Head of caudate nucleus (tissue), 42 donors: ENCODE results near the gene TIMM44.
"Not testable (repeated sequence)": the region's sequence is repeated elsewhere in the genome, so short reads cannot be mapped to it uniquely, and the experiment has no call there.

Experiments
- DNase-seq, 42 donors: peaks; one replicate each; pipeline versions ENCODE4 v3.0.0 to v3.0.0-alpha.2; 2020 to 2021; ENCODE audit warnings: mixed read lengths in 7 of 42
- intact Hi-C: fragments of 100-400 bp; cut with DNase I; formaldehyde crosslinking; loops from one replicate; pipeline ENCODE4 v1.15.0; 2022

Gene TIMM44

DNA sequence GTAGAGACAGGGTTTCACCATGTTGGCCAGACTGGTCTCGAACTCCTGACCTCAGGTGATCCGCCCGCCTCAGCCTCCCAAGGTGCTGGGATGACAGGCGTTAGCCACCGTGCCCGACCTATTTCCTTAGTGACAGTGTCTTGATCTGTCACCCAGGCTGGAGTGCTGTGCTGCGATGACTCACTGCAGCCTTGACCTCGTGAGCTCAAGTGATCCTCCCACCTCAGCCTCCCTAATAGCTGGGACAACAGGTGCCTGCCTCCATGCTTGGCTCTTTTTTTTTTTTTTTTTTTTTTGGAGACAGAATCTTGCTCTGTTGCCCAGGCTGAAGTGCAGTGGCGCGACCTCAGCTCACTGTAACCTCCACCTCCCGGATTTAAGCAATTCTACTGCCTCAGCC lies 13.4 kb downstream of the TIMM44 start:
- intact Hi-C loops, result not testable (repeated sequence)
- peak in 19 of 42 donors; percentile 40 to 83 (median 62) for DNase-seq

DNA sequence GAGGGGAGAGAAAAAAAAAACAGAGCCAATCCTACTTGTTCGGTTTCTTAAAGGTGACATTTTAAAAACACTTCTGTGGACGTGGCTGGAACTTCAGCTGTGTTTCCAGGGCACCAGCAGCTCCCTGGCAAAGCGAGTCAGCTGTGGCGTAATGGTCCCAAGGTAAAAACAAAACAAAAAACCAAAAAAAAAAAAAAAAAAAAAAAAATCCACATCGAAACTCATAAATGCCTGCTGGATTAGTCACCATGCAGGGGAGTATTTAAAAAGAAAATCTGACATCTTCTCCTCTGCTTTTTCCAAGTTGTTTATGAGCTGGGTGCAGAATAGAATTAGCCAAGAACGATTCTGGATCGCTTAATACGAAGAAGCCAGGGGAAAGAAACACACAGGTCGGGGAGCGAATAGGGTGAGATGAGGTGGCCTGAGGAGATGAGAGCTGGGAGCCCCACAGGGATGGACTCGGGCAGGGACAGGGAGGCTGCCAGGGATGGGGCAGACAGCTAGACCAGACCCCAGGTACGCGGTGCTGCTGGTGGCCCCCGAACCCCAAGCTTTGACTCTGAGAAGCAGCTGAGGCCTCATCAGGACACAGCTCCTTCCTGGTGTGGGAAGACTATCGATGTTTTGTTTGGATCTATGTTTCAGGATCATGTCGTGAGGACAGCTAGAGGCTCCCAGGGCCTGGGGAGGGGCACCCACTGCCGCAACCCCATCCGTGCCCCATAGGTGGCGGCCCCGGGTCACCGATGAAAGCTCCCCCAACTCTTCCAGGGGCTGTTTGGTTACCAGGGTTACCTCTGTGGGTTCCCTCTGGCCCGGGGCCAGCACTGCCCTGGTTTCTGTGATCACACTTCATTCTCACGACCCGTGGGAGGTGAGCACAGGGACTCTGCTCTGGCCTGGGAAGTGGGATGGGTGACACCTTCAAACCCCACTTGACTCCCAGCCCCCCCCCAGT lies 14.4 kb downstream of the TIMM44 start:
- intact Hi-C loops, result no loop called here
- DNase-seq, result peak in 4 of 42 donors; percentile 38 to 50 (median 46)

DNA sequence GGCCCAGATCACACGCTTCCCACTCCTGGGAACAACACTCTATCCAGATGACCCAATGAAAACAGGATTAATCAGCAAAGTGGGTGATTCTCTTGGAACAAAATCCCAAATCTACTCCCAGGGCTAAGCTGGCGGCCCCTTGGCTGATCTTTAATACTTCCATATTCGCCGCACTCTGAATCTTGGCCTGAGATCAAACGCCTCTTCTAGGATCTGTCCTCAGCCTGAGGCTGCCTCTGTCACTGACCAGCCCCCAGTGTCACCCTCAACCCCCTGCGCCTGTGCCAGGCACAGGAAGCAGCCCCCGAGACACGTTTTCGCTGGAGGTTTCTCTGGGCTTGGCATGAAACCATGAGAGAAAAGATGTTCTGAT lies 15.1 kb downstream of the TIMM44 start:
- DNase-seq, result no peak
- intact Hi-C loops, result no loop called here

- no peak for DNase-seq
- intact Hi-C loops, result no loop called here
Measured at GRCh38 chr19:7927605-7928333, 15.7 kb downstream of the TIMM44 start.

DNA sequence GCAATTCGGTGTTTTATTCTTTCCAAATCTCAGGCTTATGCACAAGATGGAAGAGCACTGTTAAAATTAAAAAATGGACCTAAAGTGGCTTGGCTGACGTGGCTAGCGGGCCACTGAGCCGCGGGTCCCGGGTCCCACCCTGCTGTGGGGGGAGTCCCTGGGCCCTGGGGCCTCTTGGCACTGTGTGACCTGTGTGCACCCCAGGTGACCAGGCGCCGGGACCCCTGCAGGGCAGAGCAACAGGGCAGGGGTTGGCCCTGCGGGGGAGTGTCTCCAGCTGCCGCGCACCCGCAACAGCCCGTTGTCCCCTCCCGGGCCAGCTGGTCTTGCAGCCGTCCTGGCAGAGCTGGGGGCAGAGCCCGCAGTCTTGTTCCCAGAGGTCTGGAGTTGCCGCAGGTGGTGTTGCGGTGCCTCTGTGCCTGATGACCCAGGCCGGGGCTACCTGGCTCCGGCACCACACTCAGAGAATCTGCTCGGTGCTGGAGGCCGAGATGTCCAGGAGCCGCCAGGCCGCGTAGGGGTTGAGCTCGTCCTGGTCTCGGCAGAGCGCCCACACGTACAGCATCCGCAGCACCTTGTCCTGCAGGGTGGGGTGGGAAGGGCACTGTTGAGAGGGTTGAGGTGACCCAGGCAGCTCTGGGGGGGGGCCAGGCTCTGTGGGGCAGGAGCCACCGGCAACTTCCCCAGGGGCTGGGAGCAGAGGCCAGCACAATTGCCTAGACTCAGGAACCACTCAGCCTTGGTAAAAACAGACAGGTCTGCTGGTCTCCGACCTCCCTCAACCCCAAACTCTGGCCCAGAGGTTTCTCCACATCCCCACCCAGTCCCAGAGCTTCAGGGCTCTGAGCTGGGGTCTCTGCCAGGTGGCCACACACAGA lies 16.5 kb downstream of the TIMM44 start:
- intact Hi-C loops, result no loop called here
- peak in 1 of 42 donors; percentile 14 for DNase-seq

- peak in 41 of 42 donors; percentile 38 to 89 (median 78) for DNase-seq
- intact Hi-C loops, result no loop called here
Measured at GRCh38 chr19:7926021-7926726, 17.3 kb downstream of the TIMM44 start, which contains the start of gene CTXN1. TSS of gene CTXN1 (minus strand) at chr19:7926135. CDS start at chr19:7925538, 597 bp downstream.

- DNase-seq, result peak in 38 of 42 donors; percentile 51 to 86 (median 73)
Measured at GRCh38 chr19:7925171-7925851, 18.2 kb downstream of the TIMM44 start.

DNA sequence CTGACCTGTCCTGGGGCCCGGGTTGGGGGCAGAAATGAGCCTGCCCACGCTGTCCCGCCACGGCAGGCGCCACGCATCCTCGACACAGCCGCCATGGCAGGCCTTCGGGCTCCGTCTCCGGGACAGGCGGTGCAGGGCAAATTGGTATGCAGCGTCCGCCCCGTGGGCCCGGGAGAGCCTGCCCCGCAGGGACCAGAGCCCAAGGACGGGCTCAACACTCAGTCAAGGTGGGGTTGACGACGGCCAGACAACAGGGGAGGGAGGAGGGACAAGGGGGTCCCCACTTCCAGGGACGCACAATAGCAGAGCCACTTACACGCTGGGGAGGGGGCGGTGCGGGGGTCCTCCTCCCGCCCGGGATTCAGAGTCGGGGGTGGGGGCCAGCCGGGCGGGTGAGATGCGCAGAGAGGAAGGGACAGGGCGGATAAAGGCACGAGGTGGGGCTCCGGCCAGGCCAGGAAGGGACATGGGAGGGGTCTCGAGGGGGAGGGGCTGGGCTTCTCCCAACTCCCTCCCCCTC lies 18.8 kb downstream of the TIMM44 start:
- peak in 1 of 42 donors; percentile 32 for DNase-seq

More at GRCh38 chr19:7925171-7925851, 18.2 kb downstream of the TIMM44 start:
- intact Hi-C loops, result no loop called here

GRCh38 chr19:7924241-7924640 lies 19.2 kb downstream of the TIMM44 start:
- intact Hi-C loops, result no loop called here
- no peak for DNase-seq

More for the DNA sequence above, 18.8 kb downstream of the TIMM44 start:
- intact Hi-C loops, result no loop called here

DNA sequence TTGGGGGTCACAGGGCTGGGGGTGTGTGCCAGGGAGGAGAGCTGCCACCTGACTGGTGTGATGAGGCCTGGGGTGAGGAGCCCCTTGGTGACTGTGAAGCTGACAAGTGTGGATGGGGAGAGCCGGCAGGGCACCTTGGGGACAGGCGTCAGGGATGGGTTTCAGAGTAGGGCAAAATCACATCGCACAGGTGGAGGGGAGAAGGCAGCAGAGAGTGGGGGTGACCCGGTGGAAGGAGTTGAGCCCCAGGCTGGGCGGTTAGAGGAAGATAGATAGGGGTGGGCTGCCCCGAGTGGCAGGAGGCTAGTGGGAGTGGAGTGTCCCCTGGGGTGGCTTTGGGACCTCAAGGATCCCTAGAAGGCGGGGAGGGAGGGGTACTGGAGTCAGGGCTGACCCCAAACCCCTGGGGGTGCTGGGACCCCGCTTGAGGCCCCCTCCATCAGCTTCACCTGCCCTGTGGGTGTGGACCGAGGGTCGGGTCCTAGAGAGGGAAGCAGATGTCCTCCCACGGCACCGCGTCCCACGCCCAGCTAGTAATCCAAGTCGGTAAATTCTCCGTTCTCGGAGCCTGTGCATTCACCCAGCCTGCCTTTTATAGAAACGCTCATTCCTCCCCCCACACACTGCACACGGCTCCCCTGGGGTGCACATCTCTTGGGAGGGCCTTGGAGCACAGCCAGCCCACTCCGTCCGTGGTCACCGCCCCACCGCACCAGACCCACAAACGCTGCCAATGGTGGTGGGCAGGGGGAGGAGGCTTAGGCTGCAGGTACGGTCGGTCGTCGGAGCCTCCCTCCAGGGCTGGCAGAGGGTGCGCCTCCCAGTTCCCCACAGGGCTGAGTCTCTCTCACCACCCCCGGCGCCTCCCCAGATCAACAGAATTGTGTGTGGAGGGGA lies 19.9 kb downstream of the TIMM44 start:
- intact Hi-C loops, result no loop called here
- DNase-seq, result peak in 40 of 42 donors; percentile 34 to 86 (median 62)

GRCh38 chr19:7922836-7923195 lies 20.6 kb downstream of the TIMM44 start:
- intact Hi-C loops, result no loop called here
- DNase-seq, result no peak

DNA sequence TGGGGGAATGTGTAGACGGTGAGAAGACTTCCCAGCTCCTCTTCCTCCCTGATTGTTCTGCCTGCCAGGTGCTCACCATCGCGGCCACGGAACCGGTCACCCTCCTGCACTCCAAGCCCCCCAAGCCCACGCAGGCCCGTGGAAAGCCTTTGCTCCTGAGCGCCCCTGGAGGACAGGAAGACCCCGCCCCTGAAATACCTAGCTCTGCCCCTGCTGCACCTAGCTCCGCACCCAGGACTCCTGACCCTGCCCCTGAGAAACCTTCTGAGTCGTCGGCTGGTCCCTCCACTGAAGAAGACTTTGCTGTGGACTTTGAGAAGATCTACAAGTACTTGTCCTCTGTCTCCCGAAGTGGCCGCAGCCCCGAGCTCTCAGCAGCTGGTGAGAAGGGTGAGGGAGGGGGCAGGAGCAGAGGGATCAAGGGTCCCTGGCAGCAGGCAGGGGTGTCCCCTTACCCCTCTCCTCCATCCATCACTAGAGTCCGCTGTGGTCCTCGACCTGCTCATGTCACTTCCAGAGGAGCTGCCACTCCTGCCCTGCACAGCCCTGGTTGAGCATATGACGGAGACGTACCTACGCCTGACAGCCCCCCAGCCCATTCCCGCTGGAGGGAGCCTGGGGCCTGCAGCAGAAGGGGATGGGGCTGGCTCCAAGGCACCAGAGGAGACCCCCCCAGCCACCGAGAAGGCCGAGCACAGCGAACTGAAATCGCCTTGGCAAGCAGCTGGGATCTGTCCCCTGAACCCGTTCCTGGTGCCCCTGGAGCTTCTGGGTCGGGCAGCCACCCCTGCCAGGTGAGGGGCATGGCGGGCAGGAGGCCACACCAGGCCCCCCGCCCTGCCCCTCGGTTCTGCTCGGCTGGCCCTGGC lies 21.3 kb downstream of the TIMM44 start:
- intact Hi-C loops, result no loop called here
- DNase-seq, result peak in 1 of 42 donors; percentile 29

- intact Hi-C loops, result no loop called here
- peak in 1 of 42 donors; percentile 32 for DNase-seq
Measured at GRCh38 chr19:7921302-7921966, 22.0 kb downstream of the TIMM44 start.

GRCh38 chr19:7920519-7921301 lies 22.8 kb downstream of the TIMM44 start:
- DNase-seq, result peak; percentile 95 to 100 (median 98)
- intact Hi-C loops, result no loop called here
